AG04449 (cell line): ENCODE results near the gene PITX1.
"Not testable (repeated sequence)": the region's sequence is repeated elsewhere in the genome, so short reads cannot be mapped to it uniquely, and the experiment has no call there.

Source experiments
- CTCF ChIA-PET: fragments of 350-600 bp; formaldehyde crosslinking; extraction: SDS; loops from one replicate; lab custom pipeline; 2021; ENCODE audit warnings: antibody characterized with exemption; lab: Yijun Ruan, JAX
- POLR2A ChIA-PET: fragments of 400-600, 350-600 bp; formaldehyde crosslinking; extraction: SDS; loops from one replicate; lab custom pipeline; 2020; ENCODE audit warnings: antibody characterized with exemption, inconsistent platforms; lab: Yijun Ruan, JAX
- DNase-seq: peaks from one replicate; pipeline ENCODE4 v3.0.0-alpha.2; 2010; ENCODE audit warnings: low read depth, low spot score
- H3K4me3 ChIP-seq: 2 replicates; pipeline ENCODE4 v1.5.1; 2011; ENCODE audit warnings: low read depth, mild to moderate bottlenecking, control low read depth, low read length
- CTCF ChIP-seq: IDR thresholded peaks from one replicate; pipeline ENCODE4 v1.5.1; 2011; ENCODE audit warnings: mild to moderate bottlenecking, moderate library complexity, low read length, control low read depth, inconsistent platforms; ENCODE audit not compliant: insufficient read depth; ENCODE audit errors: missing control alignments

The PITX1 gene

GRCh38 chr5:135008981-135009735 is 24.9 kb downstream of the PITX1 start:
- H3K4me3 ChIP-seq = no peak overlapping the region
- no peak for TF ChIP-seq CTCF
- no peak for DNase-seq
- POLR2A ChIA-PET = no interaction called here
- CTCF ChIA-PET = interaction anchor here (2.6 kb wide), 1 partner anchor 10 kb away, joined by 7 read pairs; no protein-coding TSS in a partner anchor

GRCh38 chr5:135008556-135008955 is 25.5 kb downstream of the PITX1 start:
- H3K4me3 ChIP-seq = no peak overlapping the region
- no peak for DNase-seq
- TF ChIP-seq CTCF = no peak
- ChIA-PET POLR2A (no interaction called here), CTCF (no interaction called here)

GRCh38 chr5:135007749-135008363 is 26.2 kb downstream of the PITX1 start:
- ChIA-PET POLR2A (no interaction called here), CTCF (no interaction called here)
- no peak for DNase-seq
- no peak for TF ChIP-seq CTCF
- no peak overlapping the region for H3K4me3 ChIP-seq

- POLR2A ChIA-PET = no interaction called here
- no peak overlapping the region for H3K4me3 ChIP-seq
- TF ChIP-seq CTCF = no peak
- CTCF ChIA-PET = no interaction called here
- DNase-seq = no peak
Observed at GRCh38 chr5:135007305-135007704, 26.7 kb downstream of the PITX1 start.

- no peak for DNase-seq
- ChIA-PET CTCF (no interaction called here), POLR2A (no interaction called here)
- H3K4me3 ChIP-seq = no peak overlapping the region
- no peak for TF ChIP-seq CTCF
Observed at GRCh38 chr5:135005076-135005475, 29.0 kb downstream of the PITX1 start.

GRCh38 chr5:135004376-135004775 is 29.7 kb downstream of the PITX1 start:
- CTCF ChIA-PET = interaction anchor here (1.3 kb wide), 1 partner anchor 422 kb away, joined by 3 read pairs; no protein-coding TSS in a partner anchor
- DNase-seq = no peak
- TF ChIP-seq CTCF = no peak
- H3K4me3 ChIP-seq = no peak overlapping the region
- POLR2A ChIA-PET = no interaction called here

- CTCF ChIA-PET, POLR2A ChIA-PET, H3K4me3 ChIP-seq, DNase-seq: not testable (repeated sequence)
Observed at GRCh38 chr5:134998068-134998467, 36.0 kb downstream of the PITX1 start.
